HFFc6 (cell line): ENCODE measurements around the gene AMOTL2. TPM values are rescaled to one million over a fixed set of nuclear protein-coding genes. Genes with fewer than 3 reads are reported as not detected.

Source experiments
- DNase-seq: peaks from one replicate; pipeline ENCODE4 v3.0.0-alpha.2; 2018
- H3K27ac Mint-ChIP-seq: 2 replicates; pipeline ENCODE4 v1.8.0; 2020; ENCODE audit warnings: mild to moderate bottlenecking, mixed read lengths
- H3K27me3 Mint-ChIP-seq: 2 replicates; pipeline ENCODE4 v1.8.0; 2021; ENCODE audit warnings: mild to moderate bottlenecking, moderate library complexity, mixed read lengths; ENCODE audit not compliant: insufficient read depth
- H3K36me3 Mint-ChIP-seq: 2 replicates; pipeline ENCODE4 v1.8.0; 2021; ENCODE audit warnings: low read depth, mixed read lengths
- H3K4me1 Mint-ChIP-seq: 2 replicates; pipeline ENCODE4 v1.8.0; 2020; ENCODE audit warnings: low read depth, mixed read lengths
- H3K4me3 Mint-ChIP-seq: 2 replicates; pipeline ENCODE4 v1.8.0; 2020; ENCODE audit warnings: mild to moderate bottlenecking, moderate library complexity, mixed read lengths
- H3K9me3 Mint-ChIP-seq: 2 replicates; pipeline ENCODE4 v1.8.0; 2020; ENCODE audit warnings: mild to moderate bottlenecking, mixed read lengths
- CTCF ChIP-seq: fragments of 200-600 bp; sonication (generic); IDR thresholded peaks from 2 replicates; pipeline ENCODE4 v1.5.0; 2021; ENCODE audit warnings: antibody characterized with exemption, mild to moderate bottlenecking
- total RNA-seq, 6 experiments: library from RNA; stranded (reverse); fragmentation: NEBNext Ultra II Directional; extraction: Animal tissue kit (Norgen Biotek cat#: 25700); gene quantifications; 2 replicates in 1 of 6; 3 replicates in 5 of 6; pipeline ENCODE4 v1.2.3, GENCODE V29; 2021

AMOTL2 gene
- total RNA-seq, 6 experiments from 2014 or later: 244 to 311 (median 274) TPM

- Mint-ChIP-seq H3K4me3 (no peak overlapping the region), H3K36me3 (peaks cover 13% of the 10 kb centered on the region; the same call in 1 of the 2 replicates), H3K9me3 (peaks cover 10% of the 10 kb centered on the region), H3K27me3 (peaks cover 19% of the 10 kb centered on the region), H3K27ac (no peak overlapping the region), H3K4me1 (peaks cover 8% of the 10 kb centered on the region; the same call in 1 of the 2 replicates)
- TF ChIP-seq CTCF: no peak
- no peak for DNase-seq
These were observed 33.0 kb upstream of the AMOTL2 start for GRCh38 chr3:134407239-134407625.

DNA sequence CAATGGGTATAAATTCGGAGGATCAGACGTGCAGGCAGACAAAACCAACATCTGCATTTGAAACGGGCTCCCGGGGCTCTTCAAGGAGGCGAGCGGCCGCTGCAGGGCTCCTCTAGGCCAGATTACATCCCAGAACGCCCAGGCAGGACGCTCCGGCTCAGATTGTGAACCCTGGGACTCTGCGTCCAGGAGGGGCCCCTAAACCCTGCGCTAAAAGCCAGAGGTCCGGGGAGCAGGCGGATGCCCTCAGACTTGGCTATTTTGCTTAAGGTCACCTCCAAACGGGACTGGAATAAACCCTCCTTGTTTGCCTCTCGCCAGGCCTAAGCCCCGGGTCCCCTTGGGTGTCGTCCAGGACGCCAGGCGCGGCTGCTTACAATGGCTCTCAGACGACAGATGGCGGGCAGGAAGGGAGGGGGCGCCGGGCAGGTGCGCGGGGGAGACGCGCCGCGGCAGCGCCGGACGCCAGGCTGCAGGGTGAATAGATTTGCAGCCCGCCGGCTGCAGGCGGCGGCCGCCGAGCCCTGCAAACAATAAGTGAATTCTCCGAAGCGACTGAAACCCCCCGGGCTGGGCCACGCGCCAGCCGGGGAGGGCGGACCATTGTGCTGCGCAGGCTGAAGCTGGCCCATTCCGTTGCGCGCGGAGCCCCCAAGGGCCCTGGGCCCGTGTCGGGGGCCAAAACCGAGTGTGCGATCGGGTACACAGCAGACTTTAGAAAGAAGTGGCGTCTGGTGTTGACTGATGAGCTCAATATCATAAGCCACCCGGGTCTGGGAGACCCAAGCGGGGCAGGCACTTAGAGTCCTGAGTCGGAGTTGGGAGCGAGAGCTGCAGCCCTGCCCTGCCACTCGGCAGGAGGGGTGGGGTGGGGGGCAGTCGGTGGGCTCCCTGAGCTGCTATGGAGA is 32.3 kb upstream of the AMOTL2 start:
- Mint-ChIP-seq H3K27me3 (peaks cover 19% of the 10 kb centered on the region), H3K4me3 (peak overlapping the region; percentile 41; the same call in 1 of the 2 replicates), H3K9me3 (peaks cover 16% of the 10 kb centered on the region), H3K36me3 (peaks cover 19% of the 10 kb centered on the region; the same call in 1 of the 2 replicates), H3K4me1 (peaks cover 8% of the 10 kb centered on the region; the same call in 1 of the 2 replicates), H3K27ac (no peak overlapping the region)
- DNase-seq: no peak
- no peak for TF ChIP-seq CTCF

DNA sequence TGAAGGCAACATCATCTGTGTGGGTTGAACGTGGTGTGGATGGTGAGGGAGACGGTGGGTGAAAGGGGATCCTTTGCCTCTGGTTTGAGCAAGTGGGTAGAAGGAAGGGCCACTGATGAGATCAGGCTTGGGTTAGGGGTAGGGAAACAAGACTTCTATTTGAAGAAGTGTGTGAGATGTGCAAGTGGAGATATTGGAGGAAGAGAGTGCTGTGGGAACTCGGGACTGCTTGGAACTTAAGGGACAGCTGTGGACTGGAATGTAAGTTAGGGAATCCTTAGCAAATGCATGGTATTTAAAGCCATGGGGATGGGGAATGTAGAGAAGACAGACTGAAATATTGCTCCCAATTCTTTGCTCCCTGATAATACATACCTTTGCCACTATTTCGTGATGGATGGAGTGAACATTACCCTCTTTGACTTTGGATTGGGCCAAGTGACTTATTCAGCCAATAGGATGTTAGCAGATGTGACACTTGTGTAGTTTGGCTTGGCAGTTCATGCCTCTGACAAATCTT is 30.2 kb upstream of the AMOTL2 start:
- no peak for DNase-seq
- no peak for TF ChIP-seq CTCF
- no peak overlapping the region for H3K4me3 Mint-ChIP-seq
- H3K27me3 Mint-ChIP-seq: peaks cover 23% of the 10 kb centered on the region
- H3K36me3 Mint-ChIP-seq: peaks cover 20% of the 10 kb centered on the region; the same call in 1 of the 2 replicates
- H3K9me3 Mint-ChIP-seq: peaks cover 20% of the 10 kb centered on the region
- H3K4me1 Mint-ChIP-seq: peaks cover 8% of the 10 kb centered on the region; the same call in 1 of the 2 replicates
- H3K27ac Mint-ChIP-seq: no peak overlapping the region

GRCh38 chr3:134397755-134398154 is 23.5 kb upstream of the AMOTL2 start:
- no peak for TF ChIP-seq CTCF
- peaks cover 27% of the 10 kb centered on the region for H3K27me3 Mint-ChIP-seq
- no peak overlapping the region for H3K27ac Mint-ChIP-seq
- H3K36me3 Mint-ChIP-seq: peaks cover 12% of the 10 kb centered on the region; the same call in 1 of the 2 replicates
- H3K9me3 Mint-ChIP-seq: peaks cover 16% of the 10 kb centered on the region
- no peaks in the 10 kb centered on the region for H3K4me1 Mint-ChIP-seq
- no peak for DNase-seq
- H3K4me3 Mint-ChIP-seq: no peak overlapping the region

GRCh38 chr3:134395103-134395502 is 20.9 kb upstream of the AMOTL2 start:
- H3K4me3 Mint-ChIP-seq: no peak overlapping the region
- no peak for TF ChIP-seq CTCF
- peaks cover 12% of the 10 kb centered on the region for H3K9me3 Mint-ChIP-seq
- H3K27ac Mint-ChIP-seq: no peak overlapping the region
- H3K27me3 Mint-ChIP-seq: peaks cover 27% of the 10 kb centered on the region
- no peak for DNase-seq
- peaks cover 6% of the 10 kb centered on the region for H3K36me3 Mint-ChIP-seq
- H3K4me1 Mint-ChIP-seq: no peaks in the 10 kb centered on the region
